Common myeloid progenitor, CD34-positive (primary cell): Measurements from ENCODE around the gene ST7.

Experiments used
- CTCF ChIA-PET: fragments of 350-600 bp; sonication (Branson Sonifier 250); formaldehyde crosslinking; loops from one replicate; lab custom pipeline; 2021; ENCODE audit warnings: antibody characterized with exemption; lab: Charles Lee
- POLR2A ChIA-PET: fragments of 350-600 bp; sonication (Branson Sonifier 250); formaldehyde crosslinking; loops from one replicate; lab custom pipeline; 2021; ENCODE audit warnings: antibody characterized with exemption; lab: Charles Lee
- DNase-seq, 3 donors: peaks; one replicate each; pipeline versions ENCODE4 v3.0.0 to v3.0.0-alpha.2; 2013
- H3K27ac ChIP-seq, 2 experiments: 1 replicate in 1 of 2; 2 replicates in 1 of 2; pipeline ENCODE4 v1.7.0; 2013; ENCODE audit warnings: inconsistent platforms in 2 of 2, low read length in 2 of 2, mild to moderate bottlenecking in 2 of 2, low read depth in 1 of 2, moderate library complexity in 1 of 2; ENCODE audit not compliant: severe bottlenecking in 2 of 2, insufficient read depth in 1 of 2, poor library complexity in 1 of 2
- H3K27me3 ChIP-seq, 5 experiments: replicated peaks in 2 of 5; 1 replicate in 3 of 5; 2 replicates in 2 of 5; pipeline versions ENCODE4 v1.6.1 to v1.7.0; 2013; ENCODE audit warnings: low read length in 4 of 5, mild to moderate bottlenecking in 2 of 5, moderate library complexity in 2 of 5, inconsistent platforms in 1 of 5; ENCODE audit not compliant: insufficient read depth in 5 of 5, control insufficient read depth in 4 of 5
- H3K36me3 ChIP-seq, 4 experiments: 1 replicate in 2 of 4; 2 replicates in 2 of 4; pipeline versions ENCODE4 v1.6.1 to v1.7.0; 2013; ENCODE audit warnings: low read length in 3 of 4, control low read depth in 1 of 4, mild to moderate bottlenecking in 1 of 4; ENCODE audit not compliant: control insufficient read depth in 4 of 4, insufficient read depth in 4 of 4
- H3K4me1 ChIP-seq, 4 experiments: 1 replicate in 3 of 4; 2 replicates in 1 of 4; pipeline versions ENCODE4 v1.6.1 to v1.7.1; 2013; ENCODE audit warnings: low read length in 3 of 4, mild to moderate bottlenecking in 3 of 4, control low read depth in 1 of 4, inconsistent platforms in 1 of 4, moderate library complexity in 1 of 4; ENCODE audit not compliant: control insufficient read depth in 4 of 4, insufficient read depth in 4 of 4; ENCODE audit errors: control extremely low read depth in 1 of 4
- H3K4me3 ChIP-seq, 7 experiments: 1 replicate in 4 of 7; 2 replicates in 3 of 7; pipeline versions ENCODE4 v1.5.1 to v1.7.0; 2013; ENCODE audit warnings: mild to moderate bottlenecking in 7 of 7, low read length in 6 of 7, moderate library complexity in 6 of 7, inconsistent platforms in 2 of 7, low read depth in 2 of 7, control low read depth in 1 of 7; ENCODE audit not compliant: insufficient read depth in 4 of 7, control insufficient read depth in 1 of 7; ENCODE audit errors: extremely low read depth in 1 of 7
- H3K9me3 ChIP-seq, 5 experiments: 1 replicate in 4 of 5; 2 replicates in 1 of 5; pipeline versions ENCODE4 v1.6.1 to v1.7.1; 2013; ENCODE audit warnings: low read length in 4 of 5, mild to moderate bottlenecking in 2 of 5, inconsistent platforms in 1 of 5, low read depth in 1 of 5, moderate library complexity in 1 of 5; ENCODE audit not compliant: control insufficient read depth in 4 of 5, insufficient read depth in 2 of 5; ENCODE audit errors: control extremely low read depth in 1 of 5
- WGBS: methylation state at CpG from one replicate; pipeline ENCODE4 v1.1.5; 2013; ENCODE audit not compliant: insufficient coverage; 5-methylcytosine and 5-hydroxymethylcytosine counted together

ST7 gene

GRCh38 chr7:117130262-117130661 is 177.0 kb downstream of the ST7 start:
- WGBS: 100% methylated on average over 1 of the region's 5 CpGs
- no peak for DNase-seq
- H3K4me3 ChIP-seq: no peak overlapping the region
- CTCF ChIA-PET: interaction anchor here (0.7 to 2.0 kb wide), 10 partner anchors 9 to 302 kb away, joined by 3 to 9 read pairs (median 4); no protein-coding TSS in a partner anchor
- H3K9me3 ChIP-seq: no peaks in the 10 kb centered on the region
- no peaks in the 10 kb centered on the region for H3K27me3 ChIP-seq
- peaks cover 0 to 7% (median 0%) of the 10 kb centered on the region in 4 experiments for H3K36me3 ChIP-seq
- peaks cover 6 to 21% (median 16%) of the 10 kb centered on the region in 4 experiments for H3K4me1 ChIP-seq
- H3K27ac ChIP-seq: no peak overlapping the region
- POLR2A ChIA-PET: no interaction called here

GRCh38 chr7:117132321-117133120 is 179.2 kb downstream of the ST7 start:
- DNase-seq: no peak
- Histone ChIP-seq H3K36me3 (peaks cover 0 to 7% (median 2%) of the 10 kb centered on the region in 4 experiments), H3K9me3 (no peaks in the 10 kb centered on the region), H3K27me3 (no peaks in the 10 kb centered on the region), H3K27ac (no peak overlapping the region), H3K4me1 (peaks cover 6 to 21% (median 16%) of the 10 kb centered on the region in 4 experiments), H3K4me3 (peak overlapping the region in 1 of 7 experiments; percentile 11)
- POLR2A ChIA-PET: no interaction called here
- 100% methylated on average over 3 of the region's 6 CpGs for WGBS
- CTCF ChIA-PET: interaction anchor here (0.6 kb wide), 1 partner anchor 147 kb away, joined by 3 read pairs; no protein-coding TSS in a partner anchor

- Histone ChIP-seq H3K27me3 (no peaks in the 10 kb centered on the region), H3K4me1 (peaks cover 6 to 21% (median 16%) of the 10 kb centered on the region in 4 experiments), H3K27ac (no peak overlapping the region), H3K4me3 (no peak overlapping the region), H3K9me3 (no peaks in the 10 kb centered on the region), H3K36me3 (peaks cover 0 to 7% (median 2%) of the 10 kb centered on the region in 4 experiments)
- 80% methylated on average over 1 of the region's 1 CpG for WGBS
- POLR2A ChIA-PET: no interaction called here
- no peak for DNase-seq
- CTCF ChIA-PET: interaction anchor here (0.6 to 3.9 kb wide), 2 partner anchors 8 to 148 kb away, joined by 3 to 33 read pairs; no protein-coding TSS in a partner anchor
Observed at GRCh38 chr7:117133125-117133524, 179.8 kb downstream of the ST7 start.

- no peak for DNase-seq
- Histone ChIP-seq H3K4me3 (peak overlapping the region in 3 of 7 experiments; percentile 1 to 50 (median 20)), H3K27me3 (no peaks in the 10 kb centered on the region), H3K36me3 (peaks cover 0 to 7% (median 2%) of the 10 kb centered on the region in 4 experiments), H3K4me1 (peaks cover 10 to 29% (median 25%) of the 10 kb centered on the region in 4 experiments), H3K9me3 (no peaks in the 10 kb centered on the region), H3K27ac (no peak overlapping the region)
- ChIA-PET CTCF (interaction anchor here (3.9 kb wide), 1 partner anchor 10 kb away, joined by 33 read pairs; no protein-coding TSS in a partner anchor), POLR2A (no interaction called here)
- no CpG with 5 or more reads among the region's 1 CpG for WGBS
Observed at GRCh38 chr7:117134411-117134810, 181.1 kb downstream of the ST7 start.

- CTCF ChIA-PET: interaction anchor here (0.6 to 3.9 kb wide), 4 partner anchors 10 to 327 kb away, joined by 3 to 33 read pairs (median 4); no protein-coding TSS in a partner anchor
- WGBS: no CpG with 5 or more reads among the region's 2 CpGs
Observed at GRCh38 chr7:117134889-117135552, 181.7 kb downstream of the ST7 start.

GRCh38 chr7:117135553-117135891 is 182.2 kb downstream of the ST7 start:
- Histone ChIP-seq H3K36me3 (peaks cover 0 to 7% (median 2%) of the 10 kb centered on the region in 4 experiments), H3K4me3 (no peak overlapping the region), H3K27me3 (no peaks in the 10 kb centered on the region), H3K4me1 (peaks cover 10 to 34% (median 29%) of the 10 kb centered on the region in 4 experiments), H3K27ac (no peak overlapping the region), H3K9me3 (no peaks in the 10 kb centered on the region)
- POLR2A ChIA-PET: no interaction called here
- CTCF ChIA-PET: interaction anchor here (0.7 to 3.9 kb wide), 3 partner anchors 11 to 151 kb away, joined by 3 to 33 read pairs (median 5); no protein-coding TSS in a partner anchor
- 100% methylated on average over 1 of the region's 1 CpG for WGBS
- no peak for DNase-seq

More at GRCh38 chr7:117134889-117135552, 181.7 kb downstream of the ST7 start:
- H3K27ac ChIP-seq: no peak overlapping the region
- H3K4me1 ChIP-seq: peaks cover 10 to 34% (median 28%) of the 10 kb centered on the region in 4 experiments
- H3K27me3 ChIP-seq: no peaks in the 10 kb centered on the region
- POLR2A ChIA-PET: no interaction called here
- peak overlapping the region in 4 of 7 experiments; percentile 1 to 50 (median 30) for H3K4me3 ChIP-seq
- H3K9me3 ChIP-seq: no peaks in the 10 kb centered on the region
- H3K36me3 ChIP-seq: peaks cover 0 to 7% (median 2%) of the 10 kb centered on the region in 4 experiments
- peak; percentile 46 to 92 (median 89) for DNase-seq
